T follicular helper cell (primary cell): ENCODE data around the gene BCL2L12.

Experiments
- DNase-seq: peaks from one replicate; pipeline ENCODE4 v3.0.0-alpha.2; 2020; ENCODE audit warnings: low read depth

BCL2L12 gene

GRCh38 chr19:49663224-49663623 lies 2.5 kb upstream of the BCL2L12 start:
- DNase-seq: no peak

- peak; percentile 90 for DNase-seq
Measured at GRCh38 chr19:49664171-49665035, 1.3 kb upstream of the BCL2L12 start.

- no peak for DNase-seq
Measured at GRCh38 chr19:49665036-49665350, 740 bp upstream of the BCL2L12 start.

- DNase-seq: no peak
Measured at GRCh38 chr19:49666120-49666444, 349 bp downstream of the BCL2L12 start.

- DNase-seq: no peak
Measured at GRCh38 chr19:49667473-49667872, 1.7 kb downstream of the BCL2L12 start.

- no peak for DNase-seq
Measured at GRCh38 chr19:49669516-49669915, 3.8 kb downstream of the BCL2L12 start.

- peak; percentile 60 for DNase-seq
Measured at GRCh38 chr19:49672131-49672919, 6.6 kb downstream of the BCL2L12 start.

GRCh38 chr19:49676136-49676783 lies 10.5 kb downstream of the BCL2L12 start:
- DNase-seq: no peak

- DNase-seq: peak; percentile 98
Measured at GRCh38 chr19:49676784-49677230, 11.1 kb downstream of the BCL2L12 start.

- peak; percentile 46 for DNase-seq
Measured at GRCh38 chr19:49677231-49677900, 11.6 kb downstream of the BCL2L12 start, which contains the start of gene PRMT1. PRMT1 (plus strand) TSS chr19:49677271; CDS start chr19:49677281, 10 bp downstream.

- peak; percentile 74 for DNase-seq
Measured at GRCh38 chr19:49677901-49678674, 12.4 kb downstream of the BCL2L12 start.

GRCh38 chr19:49678985-49679770 lies 13.4 kb downstream of the BCL2L12 start:
- DNase-seq: no peak

- no peak for DNase-seq
Measured at GRCh38 chr19:49679771-49680413, 14.2 kb downstream of the BCL2L12 start.

- DNase-seq: peak; percentile 89
Measured at GRCh38 chr19:49680421-49681351, 15.0 kb downstream of the BCL2L12 start.

GRCh38 chr19:49681830-49682229 lies 16.1 kb downstream of the BCL2L12 start:
- DNase-seq: no peak

GRCh38 chr19:49682274-49682673 lies 16.5 kb downstream of the BCL2L12 start:
- no peak for DNase-seq

GRCh38 chr19:49683814-49684250 lies 18.1 kb downstream of the BCL2L12 start:
- no peak for DNase-seq

- DNase-seq: no peak
Measured at GRCh38 chr19:49684251-49684982, 18.7 kb downstream of the BCL2L12 start.
